Thyroid gland (tissue), 4 donors: ENCODE results near the gene RAPGEF1. TPM values are rescaled to one million over a fixed set of nuclear protein-coding genes. Genes with fewer than 3 reads are reported as not detected.
A peak's percentile ranks its signal among the peaks of the same experiment; 100 is the strongest.

Experiments
- DNase-seq, 2 donors: peaks; one replicate each; pipeline ENCODE4 v3.0.0-alpha.2; 2019
- H3K27ac ChIP-seq, 3 donors: fragments of 200-600 bp; sonication (generic); 1 replicate in 2 of 3; 2 replicates in 1 of 3; pipeline ENCODE4 v1.5.1; 2016 to 2019; ENCODE audit warnings: mild to moderate bottlenecking in 1 of 3, moderate library complexity in 1 of 3
- H3K27me3 ChIP-seq: fragments of 200-600 bp; sonication (generic); one replicate; pipeline ENCODE4 v1.5.1; 2019
- H3K36me3 ChIP-seq, 2 donors: fragments of 200-600 bp; sonication (generic); one replicate each; pipeline ENCODE4 v1.5.1; 2016 to 2019
- H3K4me1 ChIP-seq, 2 donors: fragments of 200-600 bp; sonication (generic); one replicate each; pipeline ENCODE4 v1.5.1; 2017 to 2019
- H3K4me3 ChIP-seq, 3 donors: fragments of 200-600 bp; sonication (generic); replicated peaks in 1 of 3; 1 replicate in 2 of 3; 2 replicates in 1 of 3; pipeline ENCODE4 v1.5.1; 2016; ENCODE audit warnings: mild to moderate bottlenecking in 1 of 3
- H3K9me3 ChIP-seq: fragments of 200-600 bp; sonication (generic); one replicate; pipeline ENCODE4 v1.5.1; 2017
- CTCF ChIP-seq, 6 experiments: fragments of 200-600 bp in 3 of 6; fragments of 450-650 bp in 3 of 6; sonication (generic) in 3 of 6; IDR thresholded peaks; one replicate each; pipeline ENCODE4 v1.5.1; 2016 to 2019; ENCODE audit warnings: antibody characterized with exemption in 6 of 6, mild to moderate bottlenecking in 2 of 6, inconsistent platforms in 1 of 6, moderate library complexity in 1 of 6
- POLR2A ChIP-seq, 2 donors: fragments of 450-650 bp; IDR thresholded peaks; one replicate each; pipeline ENCODE4 v1.6.1; 2017; ENCODE audit warnings: antibody characterized with exemption in 2 of 2, mild to moderate bottlenecking in 2 of 2, moderate library complexity in 1 of 2
- WGBS, 2 donors: methylation state at CpG; one replicate each; pipeline ENCODE4 v1.1.5; 2017; 5-methylcytosine and 5-hydroxymethylcytosine counted together
- intact Hi-C: fragments of 100-400 bp; cut with DNase I; formaldehyde crosslinking; loops from one replicate; pipeline ENCODE4 v1.15.1; 2023
- total RNA-seq, 4 donors: library from RNA; depleted of rRNA; stranded (reverse); fragments of >200 nt; gene quantifications; one replicate each; pipeline ENCODE4 v1.2.3, GENCODE V29; 2016

RAPGEF1 gene
- total RNA-seq, 4 donors from 2014 or later = 39.6 to 52.5 (median 44.9) TPM

DNA sequence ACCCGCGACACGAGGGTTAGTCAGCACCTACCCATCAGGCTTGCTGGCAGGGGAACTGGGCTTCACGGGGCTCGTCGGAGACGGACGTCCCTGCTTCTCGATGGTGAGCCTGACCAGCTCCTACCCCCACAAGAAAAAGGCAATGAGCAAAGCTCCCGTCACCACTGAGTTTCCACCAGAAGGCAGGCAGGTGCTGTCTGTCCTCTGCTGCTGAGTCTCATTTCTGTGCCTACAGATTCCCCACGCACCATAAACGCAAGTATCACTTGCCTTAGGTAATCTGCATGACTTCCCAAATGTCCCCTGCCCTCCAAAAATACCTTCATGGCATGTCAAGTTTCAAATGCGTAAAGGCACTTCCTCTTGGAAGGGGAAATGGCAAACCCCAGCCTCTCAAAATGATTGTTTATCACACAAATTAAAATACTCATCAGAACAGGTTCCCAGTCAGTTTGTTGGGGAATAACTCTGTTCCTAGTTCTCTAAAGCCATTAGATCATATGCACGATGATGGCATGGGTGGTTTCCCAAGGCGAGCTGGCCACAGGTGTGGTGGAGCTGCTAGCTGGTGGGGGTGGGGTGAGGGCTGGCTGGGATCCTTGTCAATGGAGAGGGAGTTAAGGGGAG, 109.6 kb downstream of the RAPGEF1 start:
- DNase-seq = no peak
- H3K4me3 ChIP-seq = no peak overlapping the region
- H3K4me1 ChIP-seq = peaks cover 17 to 54% of the 10 kb centered on the region in 2 donors
- H3K36me3 ChIP-seq = peaks cover 0 to 4% of the 10 kb centered on the region in 2 donors
- peak overlapping the region in 2 of 3 donors; percentile 93 to 96 for H3K27ac ChIP-seq
- H3K9me3 ChIP-seq = no peaks in the 10 kb centered on the region
- WGBS, 2 donors = 88 to 90% methylated on average over 15 of the region's 15 CpGs
- no peaks in the 10 kb centered on the region for H3K27me3 ChIP-seq
- TF ChIP-seq POLR2A (IDR thresholded peaks at IDR 0.05) (no peak), CTCF (IDR thresholded peaks at IDR 0.05) (no peak)
- intact Hi-C loops = no loop called here

DNA sequence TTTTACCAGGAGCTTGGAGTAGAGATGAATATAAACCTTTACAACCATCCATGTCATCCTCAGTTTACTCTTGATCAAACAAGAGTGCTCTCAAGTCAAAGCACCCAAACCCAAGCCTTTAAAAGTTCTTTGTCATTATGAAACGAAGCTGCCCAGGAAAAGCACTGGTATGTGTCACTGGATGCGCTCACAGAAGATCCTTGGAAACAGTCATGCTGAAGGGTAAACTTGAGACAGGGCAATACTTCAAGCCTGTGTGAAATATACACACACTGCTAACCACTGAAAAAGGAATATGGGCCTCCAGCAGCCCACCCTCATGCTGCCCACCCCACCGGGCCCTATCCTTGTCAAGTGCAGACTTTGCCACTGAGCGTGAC, 110.1 kb downstream of the RAPGEF1 start:
- no peak for DNase-seq
- H3K4me3 ChIP-seq = no peak overlapping the region
- no peaks in the 10 kb centered on the region for H3K9me3 ChIP-seq
- H3K27ac ChIP-seq = peak overlapping the region in 2 of 3 donors; percentile 93 to 96
- intact Hi-C loops = no loop called here
- H3K4me1 ChIP-seq = peaks cover 14 to 52% of the 10 kb centered on the region in 2 donors
- peaks cover 0 to 4% of the 10 kb centered on the region in 2 donors for H3K36me3 ChIP-seq
- WGBS, 2 donors = 85 to 87% methylated on average over 4 of the region's 4 CpGs
- H3K27me3 ChIP-seq = no peaks in the 10 kb centered on the region
- no peak for TF ChIP-seq POLR2A (IDR thresholded peaks at IDR 0.05)
- TF ChIP-seq CTCF (IDR thresholded peaks at IDR 0.05) = no peak

DNA sequence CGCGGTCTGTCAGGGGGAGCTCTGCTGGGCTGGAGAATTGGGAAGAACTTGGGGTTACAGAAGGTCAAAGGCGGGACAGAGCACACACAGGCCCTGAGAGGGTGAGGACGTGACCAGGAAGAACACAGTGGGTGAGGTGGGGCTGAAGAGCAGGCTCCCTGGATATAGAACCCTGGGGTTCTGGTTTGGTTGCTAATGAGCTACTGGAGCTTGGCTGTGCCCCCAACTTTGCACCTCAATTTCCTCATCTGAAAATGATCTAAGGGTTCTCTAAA, 110.7 kb downstream of the RAPGEF1 start:
- Histone ChIP-seq H3K27me3 (no peaks in the 10 kb centered on the region), H3K4me1 (peaks cover 13 to 56% of the 10 kb centered on the region in 2 donors), H3K9me3 (no peaks in the 10 kb centered on the region), H3K4me3 (no peak overlapping the region), H3K36me3 (peaks cover 0 to 4% of the 10 kb centered on the region in 2 donors), H3K27ac (peak overlapping the region in 2 of 3 donors; percentile 93 to 96)
- DNase-seq = no peak
- TF ChIP-seq POLR2A (IDR thresholded peaks at IDR 0.05) = no peak
- no peak for TF ChIP-seq CTCF (IDR thresholded peaks at IDR 0.05)
- 80 to 90% methylated on average over 4 of the region's 4 CpGs for WGBS, 2 donors
- intact Hi-C loops = no loop called here

- 83 to 93% methylated on average over 14 to 19 of the region's 19 CpGs for WGBS, 2 donors
- H3K4me1 ChIP-seq = peaks cover 13 to 56% of the 10 kb centered on the region in 2 donors
- H3K4me3 ChIP-seq = no peak overlapping the region
- H3K9me3 ChIP-seq = no peaks in the 10 kb centered on the region
- intact Hi-C loops = no loop called here
- peak overlapping the region; percentile 58 to 96 (median 93) for H3K27ac ChIP-seq
- TF ChIP-seq POLR2A (IDR thresholded peaks at IDR 0.05) (no peak), CTCF (IDR thresholded peaks at IDR 0.05) (no peak)
- no peak for DNase-seq
- no peaks in the 10 kb centered on the region for H3K27me3 ChIP-seq
- H3K36me3 ChIP-seq = peaks cover 0 to 4% of the 10 kb centered on the region in 2 donors
Observed at GRCh38 chr9:131628459-131629225, 111.2 kb downstream of the RAPGEF1 start.
